Measurements from ENCODE around the gene ATP6V1F.
A peak's percentile ranks its signal among the peaks of the same experiment; 100 is the strongest.
"Not testable (repeated sequence)": the region's sequence is repeated elsewhere in the genome, so short reads cannot be mapped to it uniquely, and the experiment has no call there.

The ATP6V1F gene

DNA sequence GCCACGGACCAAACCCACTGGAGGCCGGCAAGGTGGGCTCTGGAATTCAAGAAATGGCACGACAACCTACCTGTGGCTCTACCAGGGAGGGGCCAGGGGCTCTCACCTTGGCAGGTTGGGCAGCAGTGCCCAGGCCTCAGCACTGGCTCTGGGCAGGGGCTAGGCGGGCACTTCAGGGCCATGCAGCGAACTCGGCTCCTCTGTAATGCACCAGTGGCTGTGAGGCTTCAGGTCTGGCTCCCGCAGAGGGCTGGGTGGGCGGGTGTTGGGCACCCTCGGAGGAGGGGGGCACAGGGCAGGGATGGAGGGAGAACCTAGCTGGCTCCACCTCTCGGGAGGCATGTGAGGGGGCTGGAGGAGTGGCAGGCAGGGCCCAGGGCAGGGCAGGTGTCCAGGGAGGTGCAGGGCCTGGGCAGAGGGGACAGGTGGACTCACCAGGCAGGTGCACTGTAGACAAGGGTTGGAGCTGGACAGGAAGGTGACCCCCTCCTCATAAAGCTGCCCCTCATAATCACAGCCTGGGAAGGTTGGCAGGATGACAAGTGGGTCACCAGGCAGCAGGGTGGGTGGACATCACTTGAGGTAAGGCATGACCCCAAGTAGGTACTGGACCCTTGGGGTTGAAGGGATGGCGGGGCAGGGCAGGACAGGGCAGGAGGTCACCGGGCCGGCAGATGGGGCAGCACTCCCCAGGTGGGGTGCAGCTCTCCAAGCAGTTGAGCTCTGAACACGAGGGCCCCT lies 41.1 kb downstream of the ATP6V1F start:
- DNase-seq = no peak

DNA sequence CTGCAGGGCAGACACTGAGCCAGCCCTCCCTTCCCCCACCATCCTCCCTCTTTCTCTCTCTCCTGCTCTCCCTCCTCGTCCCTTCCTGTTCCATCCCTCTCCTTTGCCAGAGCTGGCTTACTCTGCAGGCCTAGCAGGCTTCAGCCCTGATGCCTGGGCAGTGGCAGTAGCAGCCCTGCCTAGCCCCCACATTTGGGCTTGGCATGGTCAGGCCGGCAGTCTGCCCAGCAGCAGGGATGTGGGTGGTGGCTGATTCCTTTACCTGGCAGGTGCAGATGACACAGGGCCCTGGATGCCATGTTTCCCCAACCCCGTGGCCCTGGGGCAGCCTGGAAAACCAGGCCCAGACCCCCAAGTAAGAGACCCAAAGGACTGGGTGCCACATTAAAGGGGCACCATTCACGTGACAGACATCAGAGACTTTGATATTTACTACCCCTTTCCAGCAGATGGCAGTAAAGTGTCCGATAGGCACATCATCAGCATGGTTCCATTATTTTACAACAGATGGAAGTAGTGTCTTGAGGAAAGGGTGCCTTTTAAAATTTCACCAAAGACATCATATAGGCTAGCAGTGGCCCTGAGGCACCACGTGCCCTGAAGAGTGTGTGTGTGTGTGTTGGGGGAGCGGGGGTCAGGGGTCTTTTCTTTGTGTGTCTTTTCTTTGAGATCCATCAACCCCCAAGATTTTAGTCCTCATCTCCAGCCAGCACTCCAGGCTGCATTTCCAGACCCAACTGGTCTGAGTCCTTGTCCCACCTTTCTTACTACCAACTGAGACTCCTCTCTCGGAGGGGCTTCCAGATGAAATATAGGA lies 41.9 kb downstream of the ATP6V1F start:
- DNase-seq = peak; percentile 72

DNA sequence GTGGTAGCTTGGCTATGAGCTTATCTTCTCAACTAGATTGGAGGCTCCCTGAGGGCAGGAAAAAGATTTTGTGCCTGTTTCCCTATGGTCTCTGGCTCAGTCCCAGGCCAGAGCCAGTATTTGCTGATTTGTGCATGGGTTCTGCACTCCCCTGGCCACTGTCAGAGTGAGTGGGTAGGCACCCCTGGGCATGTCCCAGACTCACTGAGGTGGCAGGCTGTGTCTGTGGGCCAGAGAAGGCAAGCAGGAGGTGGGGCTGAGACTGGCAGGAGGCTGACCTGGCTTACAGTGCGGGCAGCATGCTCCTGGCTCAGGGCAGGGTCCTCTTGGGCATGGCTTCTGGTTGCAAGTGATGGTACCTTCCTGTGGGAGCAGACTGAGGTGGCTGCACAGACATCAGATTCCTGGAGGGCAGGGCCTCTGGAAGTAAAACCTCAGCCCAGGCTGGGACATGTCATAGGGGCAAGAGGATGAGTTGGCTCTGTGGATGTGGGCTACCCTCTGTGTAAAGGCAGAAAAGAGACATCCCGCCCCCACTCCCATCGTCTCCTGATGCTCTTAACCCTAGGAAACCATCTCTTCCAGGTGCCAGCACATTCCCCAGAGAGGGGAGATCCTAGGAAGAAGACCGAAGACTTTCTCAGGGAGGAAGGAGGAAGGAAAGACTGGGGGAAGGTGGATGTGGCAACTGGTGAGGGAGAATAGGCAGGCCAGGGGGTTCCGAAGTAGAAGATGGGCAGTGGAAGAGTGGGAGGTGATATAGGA lies 43.5 kb downstream of the ATP6V1F start:
- DNase-seq = no peak

DNA sequence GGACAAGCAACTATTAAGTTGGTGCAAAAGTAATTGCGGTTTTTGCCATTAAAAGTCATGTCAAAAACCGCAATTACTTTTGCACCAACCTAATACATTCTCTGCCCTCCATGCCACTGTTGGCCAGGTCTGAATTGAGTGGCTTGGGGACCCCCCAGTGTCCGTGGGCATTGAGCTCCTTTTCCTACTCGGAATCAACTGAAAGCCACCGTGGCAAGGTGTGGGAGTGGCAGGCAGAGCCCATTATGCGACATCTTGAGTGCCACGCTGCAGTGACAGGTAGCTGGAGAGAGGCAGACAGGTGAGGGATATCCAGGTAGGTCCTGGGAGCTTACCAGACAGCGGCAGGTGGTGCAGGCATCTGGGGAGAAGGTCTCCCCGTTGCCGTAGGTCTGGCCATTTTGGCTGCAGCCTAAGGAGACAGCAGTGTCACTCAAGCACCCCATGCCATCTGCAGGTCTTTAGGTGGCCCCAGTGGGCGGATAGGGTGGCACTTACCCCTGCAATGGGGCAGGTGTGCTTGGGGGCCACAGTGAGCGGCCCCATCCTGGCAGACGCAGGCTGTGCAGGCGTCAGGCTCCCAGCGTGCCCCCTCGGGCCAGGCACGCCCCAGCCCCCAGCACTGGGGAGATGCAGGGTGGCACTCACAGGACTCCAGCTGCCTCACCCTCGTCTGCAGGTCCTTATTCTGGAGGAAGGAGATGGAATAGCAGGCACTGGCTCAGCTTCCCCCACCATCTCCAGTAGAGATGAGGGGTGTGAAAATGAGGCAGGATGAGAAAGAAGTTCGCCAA lies 44.3 kb downstream of the ATP6V1F start:
- DNase-seq = no peak

DNA sequence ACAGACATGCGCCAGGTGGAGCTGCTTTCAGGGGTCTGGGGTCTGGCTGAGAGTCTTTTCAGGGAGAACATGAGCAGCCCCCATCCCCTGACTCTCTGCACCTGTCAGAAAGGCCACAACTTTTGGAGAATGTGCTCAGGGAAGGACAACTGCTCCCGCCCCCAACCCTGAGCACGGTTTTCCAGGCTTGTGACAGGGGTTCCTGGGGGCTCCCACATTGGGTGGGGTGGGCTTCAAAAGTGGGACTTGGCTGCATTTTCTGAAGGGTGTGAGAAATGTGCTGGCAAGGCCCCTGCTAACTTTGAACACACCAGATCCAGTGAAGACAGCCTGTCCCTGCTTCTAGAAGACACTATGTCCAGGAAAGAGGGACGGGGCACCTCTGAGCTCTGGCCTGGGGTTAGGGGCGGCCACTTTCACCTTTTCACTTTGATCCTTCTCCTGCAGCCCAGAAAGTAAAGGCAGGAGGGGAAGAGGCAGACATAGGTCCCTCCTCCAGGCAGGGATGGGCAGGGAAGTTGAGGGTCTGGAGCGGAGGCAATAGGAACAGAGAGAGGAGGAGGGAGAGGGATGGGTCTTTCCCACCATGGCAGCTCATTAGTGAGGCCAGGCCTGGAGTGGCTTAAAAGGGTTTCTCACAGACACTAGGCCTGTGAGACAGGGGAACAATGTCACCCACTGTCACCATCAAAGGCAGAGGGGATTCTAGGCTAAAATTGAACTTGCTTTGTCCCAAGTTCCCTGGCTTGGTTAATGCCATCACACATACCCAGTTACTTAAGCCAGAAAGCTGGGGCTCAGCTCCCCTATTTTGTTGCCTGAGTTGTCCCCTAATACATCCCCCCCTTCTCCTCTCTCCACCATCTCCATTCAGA lies 46.3 kb downstream of the ATP6V1F start:
- DNase-seq = no peak

DNA sequence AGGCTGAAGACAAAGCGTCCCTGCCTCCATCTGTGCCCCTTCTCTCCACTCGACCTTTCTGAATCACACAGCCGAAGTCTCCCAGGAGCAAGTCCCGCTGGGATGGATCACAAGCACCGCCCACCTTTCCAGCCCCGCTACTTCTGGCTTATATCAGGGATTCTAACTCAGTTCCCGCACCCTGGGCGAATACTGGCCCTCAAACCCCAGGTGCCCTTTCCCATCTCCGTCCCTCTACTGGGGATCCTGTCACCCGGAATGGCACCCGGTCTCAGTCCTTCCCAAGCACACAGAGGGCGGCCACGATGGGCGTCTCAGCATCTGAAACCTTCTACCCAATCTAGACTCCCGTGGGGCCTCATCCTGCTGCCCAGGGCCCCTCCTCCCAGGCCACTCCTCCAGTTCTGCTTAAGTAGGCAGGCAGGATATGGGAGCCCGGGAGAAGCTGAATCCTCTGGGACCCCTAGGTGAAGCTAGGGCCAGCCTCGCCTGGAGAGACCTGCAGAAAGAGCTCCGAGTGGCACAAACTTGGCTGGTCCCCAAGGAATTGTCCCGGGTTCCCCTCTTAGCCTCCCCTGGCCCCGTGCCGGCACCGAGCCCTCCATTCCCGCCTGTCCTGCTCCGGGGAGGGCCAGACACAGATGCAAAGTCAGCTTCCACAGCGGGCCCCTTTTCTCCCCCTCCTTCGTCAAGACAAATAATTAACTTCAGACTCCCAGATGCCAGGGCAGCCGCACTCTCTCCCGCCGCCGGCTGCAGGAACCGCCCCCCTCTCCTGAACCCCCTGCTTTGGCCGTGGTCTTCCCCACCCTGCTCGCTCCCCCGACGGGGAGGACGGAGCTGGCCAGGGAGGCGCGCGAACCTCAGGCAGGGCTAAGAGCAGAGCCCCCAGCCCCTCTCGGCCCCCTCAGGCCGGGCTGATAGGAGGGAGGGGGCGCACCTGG lies 47.2 kb downstream of the ATP6V1F start:
- DNase-seq = no peak

DNA sequence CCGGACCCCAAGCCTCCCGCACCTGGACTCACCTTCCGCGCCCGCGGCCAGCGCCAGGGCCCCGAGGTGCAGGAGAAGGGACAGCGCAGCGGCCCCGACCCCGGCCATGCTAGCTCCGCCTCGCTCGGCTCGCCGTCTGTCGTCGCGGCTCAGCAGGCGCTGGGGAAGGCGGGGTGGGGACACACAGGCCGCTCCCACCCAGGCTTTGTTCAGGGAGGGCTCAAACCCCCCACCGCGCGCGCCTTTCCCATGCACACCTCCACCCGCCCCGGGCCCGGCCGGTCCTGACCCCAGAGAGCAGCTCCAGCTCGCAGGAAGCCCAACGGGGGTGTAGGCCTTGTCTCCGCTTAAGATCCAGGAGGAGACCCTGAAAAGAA lies 47.9 kb downstream of the ATP6V1F start, which contains the start of gene KCP:
TSS of gene KCP (minus strand) at position 141 of the 377 bp plus-strand sequence. CDS start at position 108, 33 bp downstream.
- no peak for DNase-seq

DNA sequence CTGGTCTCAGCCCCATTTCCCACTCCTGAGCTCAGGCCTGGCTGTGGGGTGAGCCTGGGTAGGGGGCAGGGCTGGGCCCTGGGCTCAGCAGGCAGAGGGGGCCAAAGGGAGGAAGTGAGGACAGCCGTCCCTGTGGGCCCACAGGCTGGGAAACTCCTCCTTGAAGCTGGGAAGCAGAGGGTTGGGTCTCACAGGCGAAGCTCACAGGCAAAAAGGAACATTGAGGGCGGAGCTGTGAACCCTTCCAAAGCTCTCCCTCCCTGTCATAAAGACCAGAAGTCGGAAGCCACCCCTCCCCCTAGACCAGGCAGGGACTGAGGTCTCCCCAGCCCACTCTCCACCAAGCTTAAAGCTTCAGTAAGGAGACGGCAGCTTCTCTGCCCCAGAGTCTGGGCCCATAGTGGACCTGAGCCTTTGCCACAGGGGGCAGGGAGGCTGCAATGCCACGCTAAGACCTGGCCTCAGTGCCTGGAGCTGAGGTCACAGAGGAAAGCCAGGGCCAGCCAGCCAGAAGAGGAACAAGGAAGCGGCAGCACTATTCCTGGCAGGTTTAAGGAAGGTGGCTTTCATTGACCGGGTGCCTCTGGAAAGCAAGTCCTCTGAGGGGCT lies 48.9 kb downstream of the ATP6V1F start:
- no peak for DNase-seq

DNA sequence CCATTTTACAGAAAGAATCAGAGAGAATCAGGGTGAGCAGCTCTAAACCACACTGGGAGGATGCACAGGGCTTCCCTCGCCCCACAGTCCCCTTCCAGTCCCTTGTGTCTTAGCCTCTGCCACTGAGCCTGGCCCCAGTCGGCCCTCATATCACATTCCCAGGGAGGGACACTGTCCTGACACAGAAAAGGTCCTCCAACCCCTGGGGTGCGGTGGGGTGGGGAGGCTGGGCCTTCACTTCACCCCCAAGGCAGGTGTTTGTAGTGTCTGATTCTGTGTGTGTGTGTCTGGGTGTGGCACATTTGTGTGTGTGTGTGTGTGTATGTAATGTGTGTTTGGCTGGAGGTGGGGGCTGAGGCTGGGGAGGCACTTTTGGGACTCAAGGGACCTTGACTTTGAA lies 49.6 kb downstream of the ATP6V1F start:
- DNase-seq = no peak

DNA sequence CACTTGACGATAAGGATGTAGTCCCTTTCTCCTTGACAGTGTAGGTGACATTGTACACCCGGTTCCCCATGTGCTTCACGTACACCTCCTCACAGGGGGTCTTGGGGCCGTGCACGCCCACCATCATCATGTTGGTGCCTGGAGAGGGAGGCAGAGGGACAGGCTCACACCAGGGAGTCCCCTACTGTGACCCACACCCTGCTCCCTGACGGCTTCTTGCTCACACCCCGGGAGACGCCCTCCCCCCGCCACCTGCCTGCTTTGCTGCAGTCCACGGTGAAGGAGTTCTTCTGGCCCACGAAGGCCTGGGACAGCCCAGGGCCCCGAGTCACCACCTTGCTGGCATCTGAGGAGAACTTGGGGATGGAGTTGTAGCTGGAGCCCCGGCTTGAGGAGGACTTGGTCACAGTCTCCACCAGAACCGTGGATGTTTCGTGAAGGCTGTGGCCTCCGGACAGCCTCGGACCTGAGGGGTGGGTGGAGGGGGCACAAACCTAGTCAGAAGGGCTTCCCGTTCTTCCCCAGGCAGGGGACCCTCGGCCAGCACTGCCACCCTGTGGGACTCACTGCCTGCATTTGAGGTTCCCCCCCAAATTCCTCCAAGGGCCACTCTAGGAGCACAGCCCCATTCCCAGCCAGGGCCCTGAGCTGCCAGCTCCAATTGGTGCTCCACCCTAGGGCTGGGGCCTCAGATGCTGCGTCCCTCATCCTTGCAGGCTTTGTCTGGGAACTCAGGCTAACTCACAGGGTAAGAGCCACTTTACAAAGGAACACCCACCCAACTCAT lies 50.2 kb downstream of the ATP6V1F start:
- not testable (repeated sequence) for DNase-seq

DNA sequence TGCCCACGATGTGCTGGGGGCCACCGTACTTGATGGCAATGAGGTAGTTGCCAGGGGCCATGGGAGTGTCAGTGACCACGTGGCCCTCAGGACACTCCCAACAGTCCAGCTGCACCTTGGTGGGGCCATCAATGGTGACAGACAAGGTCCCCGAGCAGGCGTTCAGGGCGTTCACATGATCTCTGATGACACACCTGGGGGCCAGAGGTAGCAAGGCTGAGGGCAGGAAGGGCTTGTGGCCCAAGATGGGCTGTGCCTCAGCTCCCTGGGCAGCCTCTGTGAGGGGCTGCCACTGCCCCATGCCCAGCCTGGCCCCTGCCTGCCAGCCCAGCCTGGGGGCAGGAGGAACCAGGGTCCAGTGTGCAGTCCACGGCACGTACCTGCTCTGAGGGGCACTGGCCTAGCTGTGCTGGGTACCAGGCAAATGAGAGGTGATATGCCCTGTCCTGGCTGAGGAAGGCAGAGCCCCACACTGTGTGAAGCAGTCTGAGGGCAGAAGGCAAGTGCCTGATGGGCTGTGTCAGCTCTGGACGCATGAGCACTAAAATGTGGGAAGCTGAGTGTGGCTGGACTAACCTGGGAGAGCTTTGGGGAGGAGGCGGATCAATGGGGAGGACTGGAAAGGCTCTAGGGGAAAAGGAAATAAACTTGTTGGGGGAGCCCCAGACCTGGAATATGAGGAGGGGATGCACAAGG lies 51.4 kb downstream of the ATP6V1F start:
- no peak for DNase-seq

DNA sequence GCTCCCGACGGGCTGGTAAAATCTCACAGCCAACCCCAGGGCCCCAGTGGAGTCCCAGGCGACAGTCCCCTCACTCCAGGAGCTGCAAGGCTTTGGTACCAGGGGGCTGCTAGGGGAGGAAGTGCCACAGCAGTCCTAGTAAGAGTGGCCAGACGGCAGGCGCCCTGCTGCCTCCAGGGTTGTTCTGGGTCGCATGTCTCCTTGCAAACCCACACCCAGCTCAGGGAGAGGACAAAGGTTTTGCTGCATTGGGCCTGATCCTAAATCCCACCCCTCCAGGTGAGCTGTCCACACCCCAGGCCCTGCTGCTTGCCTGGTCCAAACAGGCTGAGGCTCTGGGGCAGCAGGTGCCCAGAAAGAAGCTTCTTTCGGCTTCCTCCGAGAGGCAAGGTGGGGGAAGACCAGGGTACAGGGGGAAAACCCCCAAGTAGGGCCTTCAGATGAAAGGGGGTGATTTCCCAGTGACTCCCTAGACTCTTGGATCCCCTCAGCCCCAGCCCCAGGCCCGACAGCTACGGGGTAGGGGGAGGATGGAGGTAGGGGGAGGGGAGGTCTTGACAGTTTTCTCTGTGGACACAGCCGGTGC lies 52.0 kb downstream of the ATP6V1F start:
- DNase-seq = no peak

DNA sequence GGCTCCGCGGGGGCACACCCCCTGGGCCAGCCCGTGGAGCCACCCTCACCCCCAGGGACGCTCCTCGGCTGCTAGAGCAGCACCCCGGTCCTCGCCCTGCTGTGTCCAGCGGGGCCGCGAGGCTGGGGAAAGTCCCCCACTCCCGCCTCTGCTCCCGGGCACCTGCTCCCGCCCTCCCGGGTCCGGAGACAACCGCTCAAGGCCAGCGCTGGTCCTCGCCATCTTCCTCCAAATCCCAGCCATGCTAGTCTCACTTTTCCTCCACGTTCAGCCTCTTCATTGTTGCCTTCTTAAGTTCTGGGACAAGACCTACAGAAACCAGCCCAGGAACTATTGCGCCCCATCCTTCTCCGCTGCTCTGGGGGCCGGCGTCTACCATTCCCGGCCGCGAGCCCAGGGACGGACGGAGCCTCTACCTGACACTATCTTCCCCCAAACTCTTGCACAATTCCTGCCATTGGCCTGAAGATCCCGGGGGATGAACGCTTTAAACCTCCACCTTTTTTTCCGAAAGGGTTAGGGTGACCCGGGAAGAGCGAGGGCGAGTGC lies 52.7 kb downstream of the ATP6V1F start:
- no peak for DNase-seq
